ENCODE data around the gene THUMPD1. TPM values are rescaled to one million over a fixed set of nuclear protein-coding genes. Genes with fewer than 3 reads are reported as not detected.

THUMPD1 gene
- total RNA-seq, 2 experiments from 2014 or later, result 44.9 to 45.0 TPM

GRCh38 chr16:20749474-20749873, 7.9 kb upstream of the THUMPD1 start:
- no peaks in the 10 kb centered on the region for H3K27me3 Mint-ChIP-seq
- CTCF ChIA-PET, result no interaction called here

GRCh38 chr16:20747030-20747816, 5.6 kb upstream of the THUMPD1 start:
- ChIA-PET CTCF (interaction anchor here (1.0 kb wide), 1 partner anchor 13 kb away, joined by 3 read pairs; no protein-coding TSS in a partner anchor), POLR2A (no interaction called here)
- intact Hi-C loops (cut with micrococcal nuclease), result no loop called here
- peaks cover 1% of the 10 kb centered on the region for H3K36me3 Mint-ChIP-seq (ENCODE audit: low read depth)
- TF ChIP-seq, protein P1, sequence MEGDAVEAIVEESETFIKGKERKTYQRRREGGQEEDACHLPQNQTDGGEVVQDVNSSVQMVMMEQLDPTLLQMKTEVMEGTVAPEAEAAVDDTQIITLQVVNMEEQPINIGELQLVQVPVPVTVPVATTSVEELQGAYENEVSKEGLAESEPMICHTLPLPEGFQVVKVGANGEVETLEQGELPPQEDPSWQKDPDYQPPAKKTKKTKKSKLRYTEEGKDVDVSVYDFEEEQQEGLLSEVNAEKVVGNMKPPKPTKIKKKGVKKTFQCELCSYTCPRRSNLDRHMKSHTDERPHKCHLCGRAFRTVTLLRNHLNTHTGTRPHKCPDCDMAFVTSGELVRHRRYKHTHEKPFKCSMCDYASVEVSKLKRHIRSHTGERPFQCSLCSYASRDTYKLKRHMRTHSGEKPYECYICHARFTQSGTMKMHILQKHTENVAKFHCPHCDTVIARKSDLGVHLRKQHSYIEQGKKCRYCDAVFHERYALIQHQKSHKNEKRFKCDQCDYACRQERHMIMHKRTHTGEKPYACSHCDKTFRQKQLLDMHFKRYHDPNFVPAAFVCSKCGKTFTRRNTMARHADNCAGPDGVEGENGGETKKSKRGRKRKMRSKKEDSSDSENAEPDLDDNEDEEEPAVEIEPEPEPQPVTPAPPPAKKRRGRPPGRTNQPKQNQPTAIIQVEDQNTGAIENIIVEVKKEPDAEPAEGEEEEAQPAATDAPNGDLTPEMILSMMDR (IDR thresholded peaks at IDR 0.05), result no peak
- no peaks in the 10 kb centered on the region for H3K27me3 Mint-ChIP-seq
- no peaks in the 10 kb centered on the region for H3K4me1 Mint-ChIP-seq (ENCODE audit: low read depth)
- DNase-seq (no peak), ATAC-seq (no peak)
- H3K9me3 Mint-ChIP-seq, result peaks cover 12% of the 10 kb centered on the region
- H3K27ac Mint-ChIP-seq, result no peak overlapping the region
- H3K4me3 Mint-ChIP-seq, result no peak overlapping the region

More at GRCh38 chr16:20749474-20749873, 7.9 kb upstream of the THUMPD1 start:
- no peak for ATAC-seq
- TF ChIP-seq, protein P1 (IDR thresholded peaks at IDR 0.05), result no peak
- DNase-seq, result no peak
- no peaks in the 10 kb centered on the region for H3K4me1 Mint-ChIP-seq (ENCODE audit: low read depth)
- intact Hi-C loops (cut with micrococcal nuclease), result no loop called here
- no peak overlapping the region for H3K27ac Mint-ChIP-seq
- H3K36me3 Mint-ChIP-seq (ENCODE audit: low read depth), result peaks cover 1% of the 10 kb centered on the region
- POLR2A ChIA-PET, result no interaction called here
- H3K4me3 Mint-ChIP-seq, result no peak overlapping the region
- peaks cover 12% of the 10 kb centered on the region for H3K9me3 Mint-ChIP-seq

DNA sequence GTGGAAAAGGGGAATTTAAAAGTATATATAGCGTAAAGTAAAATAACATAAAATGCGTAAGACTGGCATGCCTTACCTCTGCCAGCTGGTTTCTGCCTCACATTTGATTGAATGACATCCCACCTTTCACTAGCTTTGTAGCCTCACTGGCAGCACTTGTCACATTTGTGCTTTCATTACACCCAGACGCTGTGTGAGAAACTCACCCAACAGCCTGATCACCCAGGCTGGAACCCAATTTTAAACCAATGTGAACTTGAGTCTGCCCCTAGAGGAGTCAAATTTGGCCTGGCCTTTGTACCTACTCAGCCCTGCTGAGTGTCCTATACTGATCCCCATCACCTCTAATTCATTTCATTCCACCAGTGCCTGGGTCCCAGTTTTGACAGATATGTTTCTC, 4.8 kb upstream of the THUMPD1 start:
- intact Hi-C loops (cut with micrococcal nuclease), result no loop called here

DNA sequence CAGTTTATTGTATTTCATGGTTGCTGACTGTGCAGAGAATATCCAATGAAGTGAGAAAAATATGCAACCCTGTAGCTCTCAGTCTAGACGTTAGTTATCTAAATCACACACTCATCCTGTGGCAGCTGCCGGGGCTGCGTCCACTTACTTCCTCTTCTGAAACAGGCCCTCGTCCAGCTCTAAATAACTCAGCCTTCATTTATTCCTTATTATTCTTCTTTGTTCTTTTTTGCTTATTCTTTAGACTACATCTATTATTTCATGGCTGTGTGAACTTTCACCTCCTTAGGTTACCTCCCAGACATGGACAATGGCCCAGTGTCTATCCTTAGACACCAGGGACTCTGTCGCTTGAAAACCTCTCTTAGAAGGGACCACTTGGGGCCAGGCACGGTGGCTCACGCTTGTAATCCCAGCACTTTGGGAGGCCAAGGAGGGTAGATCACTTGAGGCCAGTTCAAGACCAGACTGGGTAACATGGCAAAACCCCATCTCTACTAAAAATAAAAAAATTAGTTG, 3.4 kb upstream of the THUMPD1 start:
- Mint-ChIP-seq H3K27me3 (no peaks in the 10 kb centered on the region), H3K9me3 (peaks cover 12% of the 10 kb centered on the region), H3K27ac (no peak overlapping the region), H3K4me1 (ENCODE audit: low read depth) (peaks cover 11% of the 10 kb centered on the region), H3K36me3 (ENCODE audit: low read depth) (peaks cover 7% of the 10 kb centered on the region), H3K4me3 (no peak overlapping the region)
- ChIA-PET POLR2A (no interaction called here), CTCF (no interaction called here)
- intact Hi-C loops (cut with micrococcal nuclease), result no loop called here
- ATAC-seq (no peak), DNase-seq (no peak)
- TF ChIP-seq, protein P1 (IDR thresholded peaks at IDR 0.05), result no peak

More for the DNA sequence above, 4.8 kb upstream of the THUMPD1 start:
- Mint-ChIP-seq H3K27ac (no peak overlapping the region), H3K27me3 (no peaks in the 10 kb centered on the region), H3K36me3 (ENCODE audit: low read depth) (peaks cover 1% of the 10 kb centered on the region), H3K9me3 (peaks cover 12% of the 10 kb centered on the region), H3K4me1 (ENCODE audit: low read depth) (peaks cover 4% of the 10 kb centered on the region), H3K4me3 (no peak overlapping the region)
- TF ChIP-seq, protein P1 (IDR thresholded peaks at IDR 0.05), result no peak
- DNase-seq (no peak), ATAC-seq (no peak)
- ChIA-PET POLR2A (no interaction called here), CTCF (interaction anchor here (1.0 kb wide), 1 partner anchor 12 kb away, joined by 3 read pairs; no protein-coding TSS in a partner anchor)

DNA sequence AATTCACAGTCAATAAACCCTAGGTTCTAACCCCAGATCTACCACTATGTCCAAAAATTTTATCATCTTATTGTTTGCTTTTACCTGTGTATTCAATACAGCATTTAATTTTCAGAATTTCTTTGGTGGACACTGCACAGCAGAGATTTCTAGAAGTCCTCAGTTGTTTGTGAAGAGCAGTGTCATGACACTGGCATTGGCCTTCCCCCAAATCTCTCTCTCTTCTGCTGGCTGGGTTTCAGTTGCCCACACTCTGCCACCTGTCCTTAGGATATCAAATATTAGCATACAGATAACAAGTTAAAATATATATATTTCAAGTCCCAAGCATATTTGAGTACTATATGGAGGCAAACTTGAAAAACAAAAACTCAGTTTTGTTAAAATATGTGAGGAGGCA, 2.0 kb upstream of the THUMPD1 start:
- Mint-ChIP-seq H3K9me3 (peaks cover 12% of the 10 kb centered on the region), H3K27ac (no peak overlapping the region), H3K36me3 (ENCODE audit: low read depth) (peaks cover 11% of the 10 kb centered on the region), H3K4me1 (ENCODE audit: low read depth) (peaks cover 19% of the 10 kb centered on the region), H3K4me3 (no peak overlapping the region), H3K27me3 (no peaks in the 10 kb centered on the region)
- TF ChIP-seq, protein P1 (IDR thresholded peaks at IDR 0.05), result no peak
- ATAC-seq (no peak), DNase-seq (no peak)
- POLR2A ChIA-PET, result no interaction called here
- CTCF ChIA-PET, result no interaction called here
- intact Hi-C loops (cut with micrococcal nuclease), result no loop called here

Measured in activated CD8-positive, alpha-beta T cell treated with anti-CD3 and anti-CD28 coated beads for 36 hours (primary cell).